GM23248 (cell line): ENCODE measurements around the gene BMI1. TPM values are rescaled to one million over a fixed set of nuclear protein-coding genes. Genes with fewer than 3 reads are reported as not detected.
A peak's percentile ranks its signal among the peaks of the same experiment; 100 is the strongest.

ENCODE experiments used
- DNase-seq: peaks from one replicate; pipeline ENCODE4 v3.0.0-alpha.2; 2015
- H2AFZ ChIP-seq: fragments of 200-600 bp; sonication (generic); 2 replicates; pipeline ENCODE4 v1.6.1; 2016; ENCODE audit warnings: antibody characterized with exemption
- H3F3A ChIP-seq: fragments of 200-600 bp; sonication (generic); 2 replicates; pipeline ENCODE4 v1.6.1; 2016; ENCODE audit warnings: mild to moderate bottlenecking, antibody characterized with exemption, mixed run types; ENCODE audit not compliant: insufficient read depth
- H3K27ac ChIP-seq: fragments of 200-600 bp; sonication (generic); 2 replicates; pipeline ENCODE4 v1.5.1; 2016; ENCODE audit warnings: mild to moderate bottlenecking
- H3K27me3 ChIP-seq: fragments of 200-600 bp; sonication (generic); replicated peaks from 2 replicates; pipeline ENCODE4 v1.6.1; 2016; ENCODE audit warnings: mild to moderate bottlenecking; ENCODE audit not compliant: insufficient read depth
- H3K36me3 ChIP-seq: fragments of 200-600 bp; sonication (generic); 2 replicates; pipeline ENCODE4 v1.6.1; 2016; ENCODE audit warnings: low read depth, mild to moderate bottlenecking
- H3K4me1 ChIP-seq: fragments of 200-600 bp; sonication (generic); 2 replicates; pipeline ENCODE4 v1.6.1; 2016; ENCODE audit warnings: mild to moderate bottlenecking; ENCODE audit not compliant: insufficient read depth
- H3K4me2 ChIP-seq: fragments of 200-600 bp; sonication (generic); one replicate; pipeline ENCODE4 v1.6.1; 2016; ENCODE audit warnings: mild to moderate bottlenecking; ENCODE audit not compliant: unreplicated experiment
- H3K4me3 ChIP-seq: fragments of 200-600 bp; sonication (generic); 2 replicates; pipeline ENCODE4 v1.5.1; 2016; ENCODE audit warnings: mild to moderate bottlenecking
- H3K79me2 ChIP-seq: fragments of 200-600 bp; sonication (generic); 2 replicates; pipeline ENCODE4 v1.6.1; 2016; ENCODE audit warnings: mild to moderate bottlenecking; ENCODE audit not compliant: insufficient read depth
- H3K9ac ChIP-seq: fragments of 200-600 bp; sonication (generic); 2 replicates; pipeline ENCODE4 v1.6.1; 2016; ENCODE audit warnings: mild to moderate bottlenecking
- H3K9me2 ChIP-seq: fragments of 200-600 bp; sonication (generic); 2 replicates; pipeline ENCODE4 v1.6.1; 2016; ENCODE audit warnings: mixed run types, mild to moderate bottlenecking, moderate library complexity; ENCODE audit not compliant: insufficient read depth
- H3K9me3 ChIP-seq: fragments of 200-600 bp; sonication (generic); one replicate; pipeline ENCODE4 v1.6.1; 2017; ENCODE audit warnings: low read depth
- H4K20me1 ChIP-seq: fragments of 200-600 bp; sonication (generic); 2 replicates; pipeline ENCODE4 v1.6.0; 2016; ENCODE audit not compliant: insufficient read depth
- EZH2 ChIP-seq: fragments of 200-600 bp; sonication (generic); IDR thresholded peaks from 2 replicates; pipeline ENCODE4 v1.6.1; 2018; ENCODE audit warnings: antibody characterized with exemption, mild to moderate bottlenecking; ENCODE audit not compliant: insufficient read depth, poor library complexity, severe bottlenecking
- EZH2phosphoT487 ChIP-seq: fragments of 200-600 bp; sonication (generic); IDR thresholded peaks from 2 replicates; pipeline ENCODE4 v1.6.1; 2018; ENCODE audit warnings: antibody characterized with exemption, moderate library complexity, mild to moderate bottlenecking, low read depth; ENCODE audit not compliant: insufficient read depth
- WGBS, 2 experiments: methylation state at CpG; one replicate each; pipeline ENCODE4 v1.1.6; 2015 to 2017; ENCODE audit warnings: low lambda C conversion rate in 2 of 2, low coverage in 1 of 2; ENCODE audit errors: missing lambda C conversion rate in 2 of 2; 5-methylcytosine and 5-hydroxymethylcytosine counted together
- in situ Hi-C: fragments of 300-500 bp; cut with MboI; formaldehyde crosslinking; loops from 2 replicates; pipeline ENCODE4 v1.15.0; 2020
- polyA plus RNA-seq: library from polyadenylated mRNA; unstranded; fragments of >200 nt; fragmentation: Nextera tagmentation; extraction: Ambion mirVana; gene quantifications from 2 replicates; pipeline ENCODE4 v1.2.1, GENCODE V29; 2016
- total RNA-seq: library from RNA; depleted of rRNA; stranded (reverse); fragments of >200 nt; shearing (Covaris generic); gene quantifications from 2 replicates; pipeline ENCODE4 v1.2.3, GENCODE V29; 2014

The BMI1 gene
- total and polyA plus RNA-seq, 2 experiments from 2014 or later = 38.0 to 66.0 TPM

- Histone ChIP-seq H3K9ac (no peak within 1 kb of the TSS), H2AFZ (peak within 1 kb of the TSS; percentile 19), H3K4me3 (no peak within 1 kb of the TSS), H3K27me3 (peaks cover 74% of the 10 kb centered on the region), H3K36me3 (no peaks in the 10 kb centered on the region), H3K9me2 (no peaks in the 10 kb centered on the region), H3K9me3 (no peaks in the 10 kb centered on the region), H3K27ac (no peak within 1 kb of the TSS), H3K4me2 (no peak within 1 kb of the TSS), H3K79me2 (no peaks in the 10 kb centered on the region), H4K20me1 (no peaks in the 10 kb centered on the region), H3K4me1 (no peaks in the 10 kb centered on the region), H3F3A (no peaks in the 10 kb centered on the region)
- TF ChIP-seq EZH2phosphoT487 (no peak), EZH2 (no peak)
- 12 to 13% methylated on average over 71 to 75 of the region's 83 CpGs for WGBS, 2 experiments
- peak; percentile 33 for DNase-seq
- in situ Hi-C loops = no loop called here
These were observed 24.6 kb downstream of the BMI1 start, which contains the start of gene SPAG6 for GRCh38 chr10:22345301-22346095. Gene SPAG6, plus strand, starts transcription at chr10:22345496. Its CDS starts 116 bp downstream, at chr10:22345612.

GRCh38 chr10:22346096-22346661 lies 25.3 kb downstream of the BMI1 start:
- Histone ChIP-seq H3K9me2 (no peaks in the 10 kb centered on the region), H3K4me1 (no peaks in the 10 kb centered on the region), H3K9me3 (no peaks in the 10 kb centered on the region), H3K9ac (no peak overlapping the region), H3K79me2 (no peaks in the 10 kb centered on the region), H3K4me2 (no peak overlapping the region), H4K20me1 (no peaks in the 10 kb centered on the region), H3K27me3 (peaks cover 74% of the 10 kb centered on the region), H3K4me3 (no peak overlapping the region), H2AFZ (no peak overlapping the region), H3F3A (no peaks in the 10 kb centered on the region), H3K36me3 (no peaks in the 10 kb centered on the region), H3K27ac (no peak overlapping the region)
- TF ChIP-seq EZH2phosphoT487 (no peak), EZH2 (peak; percentile 88)
- in situ Hi-C loops = no loop called here
- DNase-seq = no peak
- 54 to 59% methylated on average over 8 of the region's 8 CpGs for WGBS, 2 experiments

GRCh38 chr10:22349755-22350154 lies 28.9 kb downstream of the BMI1 start:
- H3K9me3 ChIP-seq = no peaks in the 10 kb centered on the region
- whole genome bisulfite sequencing, 2 experiments = 90 to 100% methylated on average over 1 of the region's 1 CpG
- H3K27ac ChIP-seq = no peak overlapping the region
- no peaks in the 10 kb centered on the region for H3F3A ChIP-seq
- H3K36me3 ChIP-seq = no peaks in the 10 kb centered on the region
- no peaks in the 10 kb centered on the region for H3K4me1 ChIP-seq
- no peak overlapping the region for H3K9ac ChIP-seq
- H3K4me3 ChIP-seq = no peak overlapping the region
- in situ Hi-C loops = no loop called here
- no peaks in the 10 kb centered on the region for H4K20me1 ChIP-seq
- H2AFZ ChIP-seq = no peak overlapping the region
- no peaks in the 10 kb centered on the region for H3K79me2 ChIP-seq
- no peak overlapping the region for H3K4me2 ChIP-seq
- peaks cover 40% of the 10 kb centered on the region for H3K27me3 ChIP-seq
- TF ChIP-seq EZH2phosphoT487 = no peak
- DNase-seq = no peak
- H3K9me2 ChIP-seq = no peaks in the 10 kb centered on the region

GRCh38 chr10:22351131-22351703 lies 30.3 kb downstream of the BMI1 start:
- WGBS, 2 experiments = 79 to 81% methylated on average over 5 of the region's 5 CpGs
- in situ Hi-C loops = no loop called here
- no peaks in the 10 kb centered on the region for H3K9me2 ChIP-seq
- no peak overlapping the region for H3K9ac ChIP-seq
- no peak overlapping the region for H3K4me2 ChIP-seq
- H3K4me1 ChIP-seq = no peaks in the 10 kb centered on the region
- no peaks in the 10 kb centered on the region for H4K20me1 ChIP-seq
- no peaks in the 10 kb centered on the region for H3F3A ChIP-seq
- no peaks in the 10 kb centered on the region for H3K9me3 ChIP-seq
- no peak overlapping the region for H3K27ac ChIP-seq
- no peak for DNase-seq
- no peaks in the 10 kb centered on the region for H3K79me2 ChIP-seq
- H2AFZ ChIP-seq = no peak overlapping the region
- peaks cover 26% of the 10 kb centered on the region for H3K27me3 ChIP-seq
- TF ChIP-seq EZH2 (no peak), EZH2phosphoT487 (no peak)
- no peak overlapping the region for H3K4me3 ChIP-seq
- H3K36me3 ChIP-seq = no peaks in the 10 kb centered on the region
